ENCODE data around the gene SUCLG1.
"Not testable (repeated sequence)": the region's sequence is repeated elsewhere in the genome, so short reads cannot be mapped to it uniquely, and the experiment has no call there.

SUCLG1 gene

GRCh38 chr2:84424152-84424551 lies 34.9 kb downstream of the SUCLG1 start:
- in situ Hi-C loops (cut with HindIII; ENCODE audit: low sequenced_read_pairs), result no loop called here

GRCh38 chr2:84421791-84422190 lies 37.3 kb downstream of the SUCLG1 start:
- in situ Hi-C loops (cut with HindIII; ENCODE audit: low sequenced_read_pairs), result no loop called here

GRCh38 chr2:84421197-84421596 lies 37.9 kb downstream of the SUCLG1 start:
- in situ Hi-C loops (cut with HindIII; ENCODE audit: low sequenced_read_pairs), result no loop called here

DNA sequence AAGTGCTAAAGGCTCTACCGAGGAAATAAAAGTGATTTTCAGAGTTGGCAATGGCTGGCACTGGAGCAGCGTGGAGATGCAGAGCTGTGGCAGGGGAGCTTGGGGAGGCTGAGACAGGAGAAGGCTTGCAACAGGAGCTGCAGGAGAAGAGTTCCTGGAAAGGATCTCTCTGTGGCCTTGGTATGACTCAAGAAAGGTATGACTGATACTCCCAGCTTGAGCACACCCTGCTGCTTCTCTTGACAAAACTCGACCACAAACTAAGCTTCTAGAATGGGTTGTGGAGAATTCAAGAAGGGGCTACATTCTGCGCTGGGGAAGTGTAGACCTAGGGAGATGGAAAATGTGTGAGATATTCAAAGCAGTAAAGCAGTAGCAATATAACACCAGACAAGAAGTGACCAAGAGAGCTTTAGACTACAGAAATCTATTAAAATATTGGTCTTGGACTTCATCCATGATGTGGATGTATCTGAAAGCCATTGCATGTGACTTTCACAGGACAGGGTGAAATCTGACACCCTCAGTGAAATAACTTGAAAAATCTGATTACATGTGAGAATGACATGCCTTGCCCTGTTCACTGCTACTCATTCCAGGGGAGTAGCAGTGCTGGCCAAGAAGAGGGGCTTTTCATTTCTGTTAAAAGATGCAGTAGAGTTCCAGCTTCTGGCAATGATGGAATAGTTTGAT lies 41.5 kb downstream of the SUCLG1 start:
- in situ Hi-C loops (cut with HindIII; ENCODE audit: low sequenced_read_pairs), result no loop called here

DNA sequence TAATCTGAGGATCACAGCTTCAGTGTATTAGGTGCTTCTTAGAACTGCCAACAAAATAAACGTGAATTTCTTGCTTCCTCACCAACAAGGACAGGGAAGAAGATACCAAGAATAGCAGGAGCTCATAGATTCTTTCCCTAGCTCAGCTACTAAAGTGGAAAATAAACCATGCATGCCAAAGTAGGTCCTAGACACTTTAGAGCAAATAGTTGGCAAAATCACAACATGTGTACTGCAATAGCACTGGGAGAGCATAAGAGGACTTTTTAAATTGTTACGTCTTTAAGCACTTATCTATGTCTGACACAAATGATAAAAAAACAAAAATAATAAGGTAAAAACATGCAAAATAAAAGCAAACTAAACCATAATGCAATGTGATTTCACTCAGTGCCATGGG lies 49.5 kb downstream of the SUCLG1 start:
- in situ Hi-C loops (cut with HindIII; ENCODE audit: low sequenced_read_pairs), result no loop called here

- in situ Hi-C loops (cut with HindIII; ENCODE audit: low sequenced_read_pairs), result not testable (repeated sequence)
Observed at GRCh38 chr2:84402111-84402510, 57.0 kb downstream of the SUCLG1 start.

GRCh38 chr2:84399839-84400238 lies 59.2 kb downstream of the SUCLG1 start:
- in situ Hi-C loops (cut with HindIII; ENCODE audit: low sequenced_read_pairs), result not testable (repeated sequence)

- in situ Hi-C loops (cut with HindIII; ENCODE audit: low sequenced_read_pairs), result no loop called here
Observed at GRCh38 chr2:84395820-84396219, 63.3 kb downstream of the SUCLG1 start.

DNA sequence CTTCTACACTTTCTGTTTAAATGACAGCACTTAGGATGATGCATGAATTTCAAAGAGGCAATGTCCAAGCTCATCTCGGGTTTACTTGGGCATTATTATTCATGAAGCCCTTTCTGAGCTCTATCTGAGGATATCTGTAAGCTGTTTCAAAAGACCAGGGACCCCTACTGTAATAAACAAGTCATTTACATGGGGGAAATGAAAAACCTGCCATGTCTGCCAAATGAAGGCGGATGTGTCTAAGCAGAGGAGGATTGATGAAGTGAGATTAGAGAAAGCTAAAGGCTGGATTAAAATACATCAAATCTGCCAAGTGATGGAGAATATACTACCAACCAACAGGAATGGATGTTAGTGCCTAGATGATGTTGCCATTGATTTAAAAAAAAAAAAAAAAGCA lies 64.5 kb downstream of the SUCLG1 start:
- in situ Hi-C loops (cut with HindIII; ENCODE audit: low sequenced_read_pairs), result no loop called here

DNA sequence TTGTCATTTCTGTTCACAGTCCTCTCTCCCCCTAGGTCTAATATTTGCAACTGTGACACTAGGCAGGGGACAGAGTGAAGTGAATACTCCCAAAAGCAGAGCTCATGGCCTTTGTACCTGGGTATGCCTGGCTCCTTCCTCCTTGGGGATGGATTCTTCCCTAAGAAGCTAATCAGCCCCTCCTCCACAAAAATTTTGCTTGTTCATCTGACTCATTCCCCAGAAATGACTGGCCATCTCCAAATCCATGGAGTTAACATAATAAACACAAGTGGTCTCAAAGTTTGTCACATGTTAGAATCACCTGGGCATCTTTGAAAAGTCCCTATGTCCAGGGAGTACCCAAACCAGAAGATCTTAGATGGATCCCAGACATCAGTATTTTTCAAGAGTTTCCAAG lies 65.3 kb downstream of the SUCLG1 start:
- in situ Hi-C loops (cut with HindIII; ENCODE audit: low sequenced_read_pairs), result no loop called here

DNA sequence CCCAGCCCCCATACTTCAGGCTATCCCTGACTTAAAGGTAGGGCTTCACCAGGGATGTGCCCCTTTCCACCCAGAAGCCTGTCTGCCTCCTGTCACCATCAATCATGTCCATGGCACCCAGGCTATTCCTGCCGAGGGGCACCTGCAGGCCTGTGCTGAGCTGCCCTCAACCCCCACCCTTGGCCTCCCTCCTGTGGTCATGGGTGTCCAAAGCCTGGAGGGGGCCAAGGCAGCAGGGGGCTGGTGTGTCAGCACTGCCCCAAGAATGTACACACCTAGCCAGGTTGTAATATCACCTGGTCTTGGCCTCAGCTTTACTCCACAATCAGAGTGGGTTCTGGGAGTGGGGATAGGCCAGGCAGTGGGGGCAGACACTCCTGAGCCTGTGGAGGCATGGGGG lies 69.3 kb downstream of the SUCLG1 start:
- in situ Hi-C loops (cut with HindIII; ENCODE audit: low sequenced_read_pairs), result no loop called here

GRCh38 chr2:84388921-84389490 lies 70.1 kb downstream of the SUCLG1 start:
- in situ Hi-C loops (cut with HindIII; ENCODE audit: low sequenced_read_pairs), result no loop called here

DNA sequence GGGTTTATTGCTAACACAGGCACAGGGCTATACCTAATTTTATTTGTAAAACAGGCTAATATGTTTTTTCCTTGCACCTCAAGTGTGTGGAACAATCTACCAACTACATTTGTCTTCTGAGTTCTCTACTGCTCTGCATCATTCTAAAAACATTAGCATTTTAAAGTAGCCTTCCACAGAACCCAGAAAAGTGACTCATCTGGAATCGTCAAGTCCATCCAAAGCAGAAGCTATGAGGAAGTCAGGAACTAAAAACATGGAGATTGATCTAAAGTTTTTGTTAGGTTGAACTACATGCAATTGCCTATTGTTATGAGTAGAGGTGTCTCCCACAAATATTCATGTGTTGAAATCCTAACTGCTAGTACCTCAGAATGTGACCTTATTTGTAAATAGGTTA lies 70.9 kb downstream of the SUCLG1 start:
- in situ Hi-C loops (cut with HindIII; ENCODE audit: low sequenced_read_pairs), result no loop called here

- in situ Hi-C loops (cut with HindIII; ENCODE audit: low sequenced_read_pairs), result no loop called here
Observed at GRCh38 chr2:84386336-84387040, 72.6 kb downstream of the SUCLG1 start.

DNA sequence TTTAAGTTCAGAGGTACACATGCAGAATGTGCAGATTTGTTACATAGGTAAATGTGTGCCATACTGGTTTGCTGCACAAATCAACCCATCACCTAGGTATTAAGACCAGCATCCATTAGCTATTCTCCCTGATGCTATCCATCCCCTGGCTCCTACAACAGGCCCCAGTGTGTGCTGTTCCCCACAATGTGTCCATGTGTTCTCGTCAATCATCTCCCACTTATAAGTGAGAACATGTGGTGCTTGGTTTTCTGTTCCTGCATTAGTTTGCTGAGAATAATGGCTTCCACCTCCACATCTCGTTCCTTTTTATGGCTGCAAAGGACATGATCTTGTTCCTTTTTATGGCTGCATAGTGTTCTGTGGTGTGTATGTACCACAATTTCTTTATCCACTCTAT lies 75.8 kb downstream of the SUCLG1 start:
- in situ Hi-C loops (cut with HindIII; ENCODE audit: low sequenced_read_pairs), result no loop called here

GRCh38 chr2:84380875-84381274 lies 78.2 kb downstream of the SUCLG1 start:
- in situ Hi-C loops (cut with HindIII; ENCODE audit: low sequenced_read_pairs), result no loop called here

DNA sequence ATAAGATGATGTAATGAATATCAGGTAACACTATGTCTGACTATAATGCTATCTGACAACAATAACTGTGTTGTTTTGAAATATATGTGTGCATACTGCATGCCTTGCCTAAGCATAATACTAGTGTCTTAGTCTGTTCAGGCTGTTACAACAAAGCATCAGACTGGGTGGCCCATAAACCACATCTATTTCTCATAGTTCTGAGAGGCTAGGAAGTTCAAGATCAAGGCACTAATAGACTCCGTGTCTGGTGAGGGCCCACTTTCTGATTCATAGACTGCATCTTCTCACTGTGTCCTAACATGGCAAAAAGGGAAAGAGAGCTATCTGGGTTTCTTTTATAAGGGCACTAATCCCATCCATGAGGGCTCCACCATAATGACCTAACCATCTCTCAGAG lies 80.1 kb downstream of the SUCLG1 start:
- in situ Hi-C loops (cut with HindIII; ENCODE audit: low sequenced_read_pairs), result no loop called here

DNA sequence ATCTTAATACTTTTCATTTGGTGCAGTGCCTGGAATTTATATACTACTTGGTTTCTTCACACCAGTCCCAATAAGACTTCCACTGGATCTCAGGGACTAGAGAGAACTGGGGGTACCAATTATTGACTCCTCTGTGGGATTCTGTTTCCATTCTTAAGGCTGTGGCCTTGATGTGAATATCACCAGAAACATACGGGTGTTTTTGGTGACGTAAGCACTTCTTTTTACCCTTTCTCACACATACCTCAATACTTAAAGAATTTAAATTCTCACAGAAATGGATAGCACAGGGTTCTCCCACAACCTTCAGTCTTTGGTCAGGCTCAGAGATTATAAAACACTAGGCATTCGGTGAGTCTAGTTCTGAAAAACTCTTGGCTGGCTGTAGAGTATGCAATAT lies 84.1 kb downstream of the SUCLG1 start:
- in situ Hi-C loops (cut with HindIII; ENCODE audit: low sequenced_read_pairs), result no loop called here

GRCh38 chr2:84373866-84374265 lies 85.2 kb downstream of the SUCLG1 start:
- in situ Hi-C loops (cut with HindIII; ENCODE audit: low sequenced_read_pairs), result no loop called here
